A172 (cell line): ENCODE measurements around the gene CST7. TPM values are rescaled to one million over a fixed set of nuclear protein-coding genes. Genes with fewer than 3 reads are reported as not detected.
"Not testable (repeated sequence)": the region's sequence is repeated elsewhere in the genome, so short reads cannot be mapped to it uniquely, and the experiment has no call there.

Source experiments
- DNase-seq: peaks from one replicate; pipeline ENCODE4 v3.0.0-alpha.2; 2015; ENCODE audit warnings: low spot score
- total RNA-seq: library from RNA; depleted of rRNA; stranded (reverse); fragments of >200 nt; shearing (Covaris generic); gene quantifications from 2 replicates; pipeline ENCODE4 v1.2.3, GENCODE V29; 2014

Gene CST7
- total RNA-seq, 1 experiment from 2014 or later, result not detected

DNA sequence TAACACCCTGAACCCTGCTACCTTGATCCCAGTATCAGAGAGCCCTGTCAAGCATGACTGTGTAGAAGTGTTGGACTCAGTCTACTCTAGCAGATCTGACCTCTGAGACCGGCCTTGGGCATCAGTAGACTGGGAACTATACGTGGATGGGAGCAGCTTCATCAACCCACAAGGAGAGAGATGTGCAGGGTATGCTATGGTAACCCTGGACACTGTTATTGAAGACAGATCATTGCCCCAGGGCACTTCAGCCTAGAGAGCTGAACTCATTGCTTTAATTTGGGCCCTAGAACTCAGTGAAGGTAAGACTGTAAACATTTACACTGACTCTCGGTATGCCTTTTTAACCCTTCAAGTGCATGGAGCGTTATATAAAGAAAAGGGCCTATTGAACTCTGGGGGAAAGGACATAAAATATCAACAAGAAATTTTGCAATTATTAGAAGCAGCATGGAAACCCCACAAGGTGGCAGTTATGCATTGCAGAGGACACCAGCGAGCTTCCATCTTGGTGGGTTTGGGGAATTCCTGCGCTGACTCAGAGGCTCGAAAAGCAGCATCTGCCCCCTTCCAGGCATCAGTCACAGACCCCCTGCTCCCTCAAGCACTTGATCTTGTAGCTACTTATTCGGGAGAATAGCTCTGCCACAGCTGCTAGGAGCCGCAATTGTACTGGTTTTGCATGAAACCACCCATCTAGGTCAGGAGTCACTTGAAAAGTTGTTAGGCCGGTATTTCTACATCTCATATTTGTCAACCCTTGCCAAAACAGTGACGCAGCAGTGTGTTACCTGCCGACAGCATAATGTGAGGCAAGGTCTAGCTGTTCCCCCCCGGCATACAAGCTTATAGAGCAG is 19.0 kb upstream of the CST7 start:
- not testable (repeated sequence) for DNase-seq

GRCh38 chr20:24930724-24931688 is 18.1 kb upstream of the CST7 start:
- DNase-seq, result not testable (repeated sequence)

GRCh38 chr20:24931893-24932292 is 17.2 kb upstream of the CST7 start:
- DNase-seq, result peak; percentile 32

GRCh38 chr20:24933266-24933908 is 15.7 kb upstream of the CST7 start:
- no peak for DNase-seq

DNA sequence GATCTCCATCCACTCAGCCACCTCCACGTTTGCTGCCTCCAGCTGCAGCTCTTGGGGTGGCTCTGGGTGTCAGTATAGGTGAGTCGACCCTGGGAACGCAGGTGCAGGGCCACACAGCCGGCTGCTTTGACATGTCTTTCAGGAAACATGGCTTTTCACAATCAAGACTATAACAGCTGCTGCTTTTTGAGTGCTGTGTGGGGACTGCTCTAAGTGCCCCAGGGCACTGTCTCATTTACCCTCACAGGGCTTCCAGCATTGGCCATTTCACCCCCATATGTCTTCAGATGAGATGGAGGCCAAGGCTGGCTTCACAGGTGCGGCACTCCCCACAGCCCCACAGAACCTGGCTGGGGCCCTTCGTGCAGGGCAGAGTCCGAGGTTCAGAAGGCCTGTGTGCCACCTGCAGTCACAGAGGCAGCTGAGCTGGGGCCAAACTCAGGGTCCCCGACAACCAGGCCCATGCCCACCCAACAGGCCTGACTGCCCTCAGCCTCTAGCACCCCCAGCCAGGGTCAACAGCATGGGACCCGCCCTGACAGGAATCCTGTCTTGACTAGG is 14.9 kb upstream of the CST7 start:
- DNase-seq, result no peak

GRCh38 chr20:24934716-24935115 is 14.4 kb upstream of the CST7 start:
- no peak for DNase-seq

DNA sequence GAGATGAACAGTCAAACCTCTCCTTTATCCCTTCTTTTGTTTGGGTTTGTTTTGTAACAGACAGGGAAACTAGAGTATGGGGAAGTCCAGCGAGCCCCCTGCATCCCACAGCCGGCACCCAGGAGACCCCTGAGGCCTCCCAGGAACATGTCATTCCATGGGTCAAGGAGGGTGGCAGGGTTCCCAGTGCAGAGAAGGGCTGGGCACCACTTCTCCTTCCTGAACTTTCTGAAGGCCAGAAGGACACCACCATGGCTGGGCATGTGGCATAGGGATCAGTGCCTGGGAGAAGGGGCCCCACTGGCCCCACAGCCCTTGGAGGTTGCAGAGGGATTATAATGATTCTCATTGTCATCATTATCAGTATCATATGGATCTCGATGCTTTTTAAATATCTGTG is 13.9 kb upstream of the CST7 start:
- DNase-seq, result no peak

GRCh38 chr20:24935766-24936525 is 13.1 kb upstream of the CST7 start:
- DNase-seq, result no peak

GRCh38 chr20:24936526-24937407 is 12.3 kb upstream of the CST7 start:
- no peak for DNase-seq

GRCh38 chr20:24937579-24937978 is 11.5 kb upstream of the CST7 start:
- no peak for DNase-seq

DNA sequence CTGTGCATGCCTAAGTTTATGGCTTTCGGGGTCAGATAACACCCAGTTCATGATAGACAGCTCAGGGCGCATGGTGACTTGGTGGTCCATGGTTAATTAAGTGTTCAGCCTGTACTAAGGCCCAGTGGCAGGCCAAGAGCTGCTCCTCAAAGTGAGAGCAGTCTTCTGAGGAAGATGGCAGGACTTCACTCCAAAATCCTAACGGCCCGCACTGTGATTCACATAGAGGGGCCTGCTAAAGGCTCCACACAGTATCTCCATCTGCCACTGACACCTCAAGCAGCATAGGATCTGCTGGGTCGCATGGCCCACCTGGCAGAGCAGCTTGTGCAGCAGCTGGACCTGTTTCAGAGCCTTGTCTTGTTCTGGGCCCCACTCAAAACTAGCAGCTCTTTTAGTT is 10.6 kb upstream of the CST7 start:
- no peak for DNase-seq

DNA sequence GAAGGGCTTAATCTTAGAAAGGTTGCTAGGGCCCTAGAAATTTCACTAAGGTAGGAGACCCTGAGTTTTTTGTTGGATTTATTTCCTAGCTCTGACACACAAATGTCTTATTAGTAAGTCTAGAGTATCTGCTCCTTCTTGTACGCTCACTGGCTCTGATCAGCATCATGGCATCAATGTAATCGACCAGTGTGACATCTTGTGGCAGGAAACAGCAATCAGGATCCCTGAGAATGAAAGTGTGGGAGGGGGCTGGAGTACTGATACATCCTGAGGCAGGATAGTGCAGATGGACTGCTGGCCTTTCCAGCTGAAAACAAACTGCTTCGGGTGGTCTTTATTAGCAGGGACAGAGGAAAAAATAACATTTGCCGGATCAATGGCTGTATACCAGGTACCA is 10.0 kb upstream of the CST7 start:
- DNase-seq, result no peak

- DNase-seq, result no peak
These were observed 6.4 kb upstream of the CST7 start for GRCh38 chr20:24942679-24943078.

DNA sequence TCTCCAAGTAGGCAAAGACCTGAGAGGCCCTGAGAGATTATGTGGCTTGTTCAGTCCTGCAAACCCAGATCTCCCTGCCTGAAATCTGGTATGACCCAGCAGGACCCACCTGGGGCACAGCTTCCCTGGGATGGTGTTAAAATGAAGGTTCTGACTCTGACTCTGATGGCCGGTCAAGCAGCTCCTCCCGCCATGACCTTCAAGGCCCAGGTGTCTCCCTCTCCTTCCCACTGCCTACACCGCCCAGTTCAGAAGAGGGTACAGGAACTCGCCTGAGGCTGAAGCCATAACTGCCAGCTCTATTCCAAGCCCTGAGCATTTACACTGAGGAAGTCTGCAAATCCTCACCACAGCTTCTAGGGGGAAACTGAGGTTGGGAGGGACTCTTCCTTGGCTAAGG is 5.9 kb upstream of the CST7 start:
- no peak for DNase-seq

DNA sequence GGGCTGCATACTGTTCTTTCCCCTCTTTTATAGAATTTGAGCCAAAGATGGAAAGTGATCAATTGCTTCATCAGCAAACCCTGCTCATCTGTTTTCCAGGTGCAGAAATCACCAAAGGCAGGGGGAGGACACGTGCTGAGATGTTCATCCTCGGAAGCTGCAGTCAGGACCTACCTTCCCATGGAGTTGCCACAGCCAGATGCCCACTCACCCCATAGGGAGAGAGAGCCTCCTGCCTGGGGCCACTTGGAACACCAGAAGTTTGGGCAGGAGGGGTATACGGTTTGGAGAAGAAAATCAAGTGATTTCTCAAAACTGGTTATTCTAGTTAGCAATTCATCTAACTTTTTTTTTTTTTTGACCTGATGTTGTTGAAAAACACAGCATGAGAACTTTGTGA is 5.3 kb upstream of the CST7 start:
- DNase-seq, result no peak

DNA sequence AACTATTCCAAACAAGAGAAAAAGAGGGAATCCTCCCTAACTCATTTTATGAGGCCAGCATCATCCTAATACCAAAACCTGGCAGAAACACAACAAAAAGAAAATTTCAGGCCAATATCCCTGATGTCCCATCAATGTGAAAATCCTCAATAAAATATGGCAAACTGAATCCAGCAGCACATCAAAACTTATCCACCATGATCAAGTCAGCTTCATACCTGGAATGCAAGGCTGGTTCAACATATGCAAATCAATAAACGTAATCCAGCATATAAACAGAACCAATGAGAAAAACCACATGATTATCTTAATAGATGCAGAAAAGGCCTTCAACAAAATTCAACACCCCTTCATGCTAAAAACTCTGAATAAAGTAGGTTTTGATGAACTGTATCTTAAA is 2.7 kb upstream of the CST7 start:
- DNase-seq, result not testable (repeated sequence)

GRCh38 chr20:24948396-24948938 is 602 bp upstream of the CST7 start:
- DNase-seq, result not testable (repeated sequence)

DNA sequence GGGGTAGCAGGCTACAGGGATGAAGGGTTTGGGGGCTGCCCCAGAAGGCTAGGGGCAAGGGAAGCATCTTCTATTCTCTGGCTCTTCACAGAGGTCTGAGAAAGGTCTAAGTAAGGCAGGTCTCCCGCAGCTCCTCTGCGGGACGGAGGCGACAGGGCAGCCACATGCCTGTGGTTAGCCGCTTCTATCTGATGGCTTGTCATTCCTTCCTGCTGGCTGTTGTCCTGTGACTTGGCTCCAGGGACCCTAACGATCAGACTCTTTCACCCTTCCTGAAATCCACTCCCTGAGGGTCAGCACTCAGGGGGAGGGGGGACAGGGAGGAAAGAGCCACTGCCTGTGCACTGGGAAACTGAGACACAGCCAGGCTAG is 673 bp downstream of the CST7 start:
- DNase-seq, result peak; percentile 17

DNA sequence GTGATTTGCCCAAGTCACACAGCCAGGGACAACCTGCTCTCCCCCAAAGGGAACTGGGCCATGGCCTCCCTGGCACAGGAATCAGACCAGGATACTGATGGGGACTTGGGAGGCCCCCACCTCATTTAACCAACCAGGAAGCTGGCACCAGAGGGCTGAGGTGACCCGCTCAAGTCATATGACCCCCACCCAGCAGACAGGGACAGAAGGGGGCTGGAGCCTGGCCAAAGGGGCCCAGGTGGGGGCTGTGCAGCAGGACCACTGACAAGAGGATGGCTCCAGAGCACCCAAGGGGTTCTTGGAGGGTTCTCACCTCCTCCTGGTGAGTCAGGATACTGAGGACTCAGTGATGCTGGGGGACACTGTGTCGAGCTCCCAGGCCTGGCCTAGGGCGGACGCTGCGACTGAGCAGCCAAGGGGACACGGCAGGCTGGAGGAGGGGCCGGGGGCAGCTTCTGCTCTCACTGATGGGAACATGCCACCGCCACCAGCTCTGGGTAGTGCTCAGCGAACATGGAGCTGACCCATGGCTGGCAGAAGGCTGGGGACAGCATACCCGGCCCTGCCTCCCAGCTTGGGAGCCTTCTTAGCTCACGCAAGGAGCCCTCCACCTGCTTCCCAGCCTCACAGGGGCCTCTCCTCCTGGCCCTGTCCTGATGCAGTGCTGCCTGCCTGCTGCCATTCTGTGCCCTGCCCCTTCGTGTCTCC is 1.2 kb downstream of the CST7 start:
- no peak for DNase-seq
